ENCODE data around the gene KIF3A.

The KIF3A gene

DNA sequence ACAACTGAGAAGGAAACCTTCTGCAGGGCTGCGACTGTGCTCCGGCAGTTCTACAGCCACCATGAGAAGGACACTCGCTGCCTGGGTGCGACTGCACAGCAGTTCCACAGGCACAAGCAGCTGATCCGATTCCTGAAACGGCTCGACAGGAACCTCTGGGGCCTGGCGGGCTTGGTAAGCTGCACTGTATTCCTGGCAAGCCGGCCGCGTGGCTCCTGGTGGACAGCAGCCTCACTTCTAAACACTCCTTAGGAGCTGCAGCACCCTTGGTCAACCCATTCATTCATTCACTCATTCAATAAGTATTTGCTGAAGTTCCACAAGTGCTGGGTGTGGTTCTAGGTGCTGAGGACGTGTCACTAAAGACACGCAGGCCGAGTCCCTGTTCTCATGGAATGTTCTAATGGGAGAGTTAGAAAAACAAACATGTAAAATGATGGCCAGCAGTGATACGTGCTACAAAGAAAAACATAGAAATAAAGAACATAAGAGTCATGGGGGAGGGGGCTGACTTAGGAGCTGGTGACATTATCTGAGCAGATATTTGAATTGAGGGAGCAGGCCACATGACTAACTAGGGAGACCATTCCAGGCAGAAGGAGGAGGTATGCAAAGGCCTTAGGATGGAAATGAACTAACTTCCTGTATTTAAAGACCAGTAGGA is 57.5 kb downstream of the KIF3A start:
- Histone ChIP-seq H3K4me1 (no peaks in the 10 kb centered on the region), H3K36me3 (no peaks in the 10 kb centered on the region), H3K27me3 (no peaks in the 10 kb centered on the region), H3K9me3 (no peaks in the 10 kb centered on the region), H3K4me3 (ENCODE audit: low read depth, low read length) (no peak overlapping the region)
- TF ChIP-seq CTCF (IDR thresholded peaks at IDR 0.05; ENCODE audit: low read depth, low read length): no peak
- DNase-seq: no peak

- no peaks in the 10 kb centered on the region for H3K4me1 ChIP-seq
- H3K36me3 ChIP-seq: no peaks in the 10 kb centered on the region
- no peak overlapping the region for H3K4me3 ChIP-seq (ENCODE audit: low read depth, low read length)
- no peaks in the 10 kb centered on the region for H3K9me3 ChIP-seq
- TF ChIP-seq CTCF (IDR thresholded peaks at IDR 0.05; ENCODE audit: low read depth, low read length): no peak
- DNase-seq: no peak
- H3K27me3 ChIP-seq: no peaks in the 10 kb centered on the region
These were observed 58.2 kb downstream of the KIF3A start for GRCh38 chr5:132679166-132679565.

DNA sequence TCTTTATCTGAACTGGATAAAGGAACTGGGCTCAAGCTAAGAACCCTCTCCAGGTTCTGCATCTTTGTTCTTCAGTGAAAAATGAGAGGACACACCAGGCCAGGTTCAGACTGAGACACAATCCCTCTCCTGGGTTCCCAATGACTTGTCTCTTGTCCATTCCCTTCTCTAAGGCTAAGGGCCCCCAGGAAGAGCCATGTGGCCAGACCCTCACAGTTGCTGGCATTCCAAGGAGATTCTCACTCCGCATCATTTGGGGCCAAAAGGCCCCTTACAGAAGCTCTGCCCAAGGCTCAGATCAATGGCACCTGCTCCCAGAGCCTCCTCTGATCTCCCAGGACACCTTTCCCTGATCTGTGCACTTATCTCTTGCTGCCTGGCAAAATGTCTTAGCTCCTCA is 58.6 kb downstream of the KIF3A start:
- no peak overlapping the region for H3K4me3 ChIP-seq (ENCODE audit: low read depth, low read length)
- no peak for DNase-seq
- no peaks in the 10 kb centered on the region for H3K27me3 ChIP-seq
- H3K9me3 ChIP-seq: no peaks in the 10 kb centered on the region
- H3K36me3 ChIP-seq: no peaks in the 10 kb centered on the region
- H3K4me1 ChIP-seq: no peaks in the 10 kb centered on the region
- TF ChIP-seq CTCF (IDR thresholded peaks at IDR 0.05; ENCODE audit: low read depth, low read length): no peak

GRCh38 chr5:132677682-132678400 is 59.5 kb downstream of the KIF3A start:
- Histone ChIP-seq H3K9me3 (no peaks in the 10 kb centered on the region), H3K36me3 (no peaks in the 10 kb centered on the region), H3K4me3 (ENCODE audit: low read depth, low read length) (no peak overlapping the region), H3K27me3 (no peaks in the 10 kb centered on the region), H3K4me1 (no peaks in the 10 kb centered on the region)
- TF ChIP-seq CTCF (IDR thresholded peaks at IDR 0.05; ENCODE audit: low read depth, low read length): no peak
- no peak for DNase-seq

- H3K4me1 ChIP-seq: no peaks in the 10 kb centered on the region
- DNase-seq: peak; percentile 45
- no peak for TF ChIP-seq CTCF (IDR thresholded peaks at IDR 0.05; ENCODE audit: low read depth, low read length)
These were observed 60.2 kb downstream of the KIF3A start for GRCh38 chr5:132677191-132677590.

More at GRCh38 chr5:132677191-132677590, 60.2 kb downstream of the KIF3A start:
- H3K9me3 ChIP-seq: no peaks in the 10 kb centered on the region
- H3K27me3 ChIP-seq: no peaks in the 10 kb centered on the region
- H3K36me3 ChIP-seq: no peaks in the 10 kb centered on the region
- H3K4me3 ChIP-seq (ENCODE audit: low read depth, low read length): no peak overlapping the region
